Measurements from ENCODE around the gene PDIA5. TPM values are rescaled to one million over a fixed set of nuclear protein-coding genes. Genes with fewer than 3 reads are reported as not detected.

Gene PDIA5
- total RNA-seq, 4 donors from 2014 or later, result 3.9 to 13.0 (median 12.0) TPM

GRCh38 chr3:123139522-123139921, 72.7 kb downstream of the PDIA5 start:
- Histone ChIP-seq H3K9me3 (no peaks in the 10 kb centered on the region), H3K27me3 (no peaks in the 10 kb centered on the region), H3K36me3 (peaks cover 0 to 66% (median 0%) of the 10 kb centered on the region in 3 donors), H3K4me3 (no peak overlapping the region), H3K4me1 (no peaks in the 10 kb centered on the region), H3K27ac (no peak overlapping the region)
- intact Hi-C loops (cut with DNase I), result no loop called here
- DNase-seq, result no peak
- 70 to 74% methylated on average over 4 to 5 of the region's 5 CpGs for WGBS, 2 donors
- TF ChIP-seq POLR2A (IDR thresholded peaks at IDR 0.05) (no peak), CTCF (IDR thresholded peaks at IDR 0.05) (no peak)

- WGBS, 2 donors, result 73 to 99% methylated on average over 7 of the region's 9 CpGs
- Histone ChIP-seq H3K36me3 (peaks cover 0 to 72% (median 0%) of the 10 kb centered on the region in 3 donors), H3K27ac (no peak overlapping the region), H3K27me3 (no peaks in the 10 kb centered on the region), H3K4me1 (no peaks in the 10 kb centered on the region), H3K4me3 (no peak overlapping the region), H3K9me3 (no peaks in the 10 kb centered on the region)
- TF ChIP-seq POLR2A (IDR thresholded peaks at IDR 0.05), result no peak
- no peak for TF ChIP-seq CTCF (IDR thresholded peaks at IDR 0.05)
- intact Hi-C loops (cut with DNase I), result no loop called here
- DNase-seq, result no peak
Measured at GRCh38 chr3:123140550-123140949, 73.7 kb downstream of the PDIA5 start.

GRCh38 chr3:123141276-123141675, 74.5 kb downstream of the PDIA5 start:
- no peak for DNase-seq
- WGBS, 2 donors, result 82 to 100% methylated on average over 2 of the region's 5 CpGs
- H3K9me3 ChIP-seq, result no peaks in the 10 kb centered on the region
- TF ChIP-seq CTCF (IDR thresholded peaks at IDR 0.05) (no peak), POLR2A (IDR thresholded peaks at IDR 0.05) (no peak)
- H3K27me3 ChIP-seq, result no peaks in the 10 kb centered on the region
- intact Hi-C loops (cut with DNase I), result no loop called here
- H3K4me3 ChIP-seq, result no peak overlapping the region
- no peaks in the 10 kb centered on the region for H3K4me1 ChIP-seq
- peaks cover 0 to 75% (median 4%) of the 10 kb centered on the region in 3 donors for H3K36me3 ChIP-seq
- no peak overlapping the region for H3K27ac ChIP-seq

- no peaks in the 10 kb centered on the region for H3K9me3 ChIP-seq
- peaks cover 0 to 84% (median 13%) of the 10 kb centered on the region in 3 donors for H3K36me3 ChIP-seq
- H3K4me1 ChIP-seq, result no peaks in the 10 kb centered on the region
- DNase-seq, result no peak
- intact Hi-C loops (cut with DNase I), result no loop called here
- no peak for TF ChIP-seq CTCF (IDR thresholded peaks at IDR 0.05)
- no peak for TF ChIP-seq POLR2A (IDR thresholded peaks at IDR 0.05)
- 35 to 66% methylated on average over 9 of the region's 10 CpGs for WGBS, 2 donors
- H3K27ac ChIP-seq, result no peak overlapping the region
- no peaks in the 10 kb centered on the region for H3K27me3 ChIP-seq
- no peak overlapping the region for H3K4me3 ChIP-seq
Measured at GRCh38 chr3:123143669-123144411, 77.0 kb downstream of the PDIA5 start.

GRCh38 chr3:123147754-123148535, 81.1 kb downstream of the PDIA5 start:
- Histone ChIP-seq H3K9me3 (no peaks in the 10 kb centered on the region), H3K36me3 (peaks cover 8 to 74% (median 27%) of the 10 kb centered on the region in 3 donors), H3K4me1 (no peaks in the 10 kb centered on the region), H3K27me3 (no peaks in the 10 kb centered on the region), H3K4me3 (no peak overlapping the region), H3K27ac (no peak overlapping the region)
- no peak for TF ChIP-seq POLR2A (IDR thresholded peaks at IDR 0.05)
- TF ChIP-seq CTCF (IDR thresholded peaks at IDR 0.05), result no peak
- intact Hi-C loops (cut with DNase I), result no loop called here
- DNase-seq, result no peak
- WGBS, 2 donors, result 91 to 100% methylated on average over 4 to 7 of the region's 10 CpGs

Measured in esophagus squamous epithelium (tissue), 5 donors.